ENCODE measurements around the gene AHDC1. TPM values are rescaled to one million over a fixed set of nuclear protein-coding genes. Genes with fewer than 3 reads are reported as not detected.

The AHDC1 gene
- total RNA-seq, 2 experiments from 2014 or later, result 26.3 to 27.6 TPM

DNA sequence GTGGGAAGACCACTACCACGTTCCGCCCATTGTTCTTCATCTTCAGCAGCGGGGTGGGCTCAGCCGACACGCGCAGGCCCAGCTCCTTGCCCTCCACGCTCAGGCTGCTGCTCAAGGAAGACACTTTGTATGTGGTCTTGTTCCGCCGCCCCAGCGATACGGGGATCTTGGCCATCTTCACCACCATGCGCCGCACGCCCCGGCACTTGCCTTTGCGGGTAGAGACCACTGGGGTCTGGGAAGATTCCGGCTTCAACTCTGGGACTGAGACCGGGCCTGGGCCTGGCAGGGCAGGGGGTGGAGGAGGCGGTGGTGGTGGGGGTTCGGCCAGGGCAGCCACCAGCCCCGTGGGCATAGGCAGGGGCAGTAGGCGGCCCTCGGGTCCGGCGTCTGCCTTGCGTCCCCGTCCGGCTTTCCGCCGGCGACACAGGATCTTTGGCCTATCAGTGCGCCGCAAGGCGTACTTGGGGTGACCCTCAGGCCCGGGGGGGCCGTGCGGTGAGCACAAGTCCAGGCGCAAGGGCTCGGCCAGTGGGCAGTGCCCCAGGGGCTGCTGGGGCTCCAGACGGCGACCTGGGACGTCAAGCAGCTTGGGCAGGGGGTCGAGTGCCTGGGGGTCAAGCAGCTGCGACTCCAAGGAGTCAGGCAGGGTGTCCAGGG is 53.3 kb downstream of the AHDC1 start:
- Mint-ChIP-seq H3K27me3 (no peaks in the 10 kb centered on the region), H3K4me1 (ENCODE audit: low read depth) (peaks cover 2% of the 10 kb centered on the region), H3K27ac (no peak overlapping the region), H3K9me3 (no peaks in the 10 kb centered on the region), H3K36me3 (ENCODE audit: low read depth) (peaks cover 3% of the 10 kb centered on the region), H3K4me3 (no peak overlapping the region)
- TF ChIP-seq, protein P1, sequence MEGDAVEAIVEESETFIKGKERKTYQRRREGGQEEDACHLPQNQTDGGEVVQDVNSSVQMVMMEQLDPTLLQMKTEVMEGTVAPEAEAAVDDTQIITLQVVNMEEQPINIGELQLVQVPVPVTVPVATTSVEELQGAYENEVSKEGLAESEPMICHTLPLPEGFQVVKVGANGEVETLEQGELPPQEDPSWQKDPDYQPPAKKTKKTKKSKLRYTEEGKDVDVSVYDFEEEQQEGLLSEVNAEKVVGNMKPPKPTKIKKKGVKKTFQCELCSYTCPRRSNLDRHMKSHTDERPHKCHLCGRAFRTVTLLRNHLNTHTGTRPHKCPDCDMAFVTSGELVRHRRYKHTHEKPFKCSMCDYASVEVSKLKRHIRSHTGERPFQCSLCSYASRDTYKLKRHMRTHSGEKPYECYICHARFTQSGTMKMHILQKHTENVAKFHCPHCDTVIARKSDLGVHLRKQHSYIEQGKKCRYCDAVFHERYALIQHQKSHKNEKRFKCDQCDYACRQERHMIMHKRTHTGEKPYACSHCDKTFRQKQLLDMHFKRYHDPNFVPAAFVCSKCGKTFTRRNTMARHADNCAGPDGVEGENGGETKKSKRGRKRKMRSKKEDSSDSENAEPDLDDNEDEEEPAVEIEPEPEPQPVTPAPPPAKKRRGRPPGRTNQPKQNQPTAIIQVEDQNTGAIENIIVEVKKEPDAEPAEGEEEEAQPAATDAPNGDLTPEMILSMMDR (IDR thresholded peaks at IDR 0.05), result no peak
- intact Hi-C loops (cut with micrococcal nuclease), result no loop called here
- DNase-seq (no peak), ATAC-seq (no peak)
- ChIA-PET CTCF (interaction anchor here (10.6 kb wide), 1 partner anchor 20 kb away, joined by 178 read pairs; no protein-coding TSS in a partner anchor), POLR2A (no interaction called here)

DNA sequence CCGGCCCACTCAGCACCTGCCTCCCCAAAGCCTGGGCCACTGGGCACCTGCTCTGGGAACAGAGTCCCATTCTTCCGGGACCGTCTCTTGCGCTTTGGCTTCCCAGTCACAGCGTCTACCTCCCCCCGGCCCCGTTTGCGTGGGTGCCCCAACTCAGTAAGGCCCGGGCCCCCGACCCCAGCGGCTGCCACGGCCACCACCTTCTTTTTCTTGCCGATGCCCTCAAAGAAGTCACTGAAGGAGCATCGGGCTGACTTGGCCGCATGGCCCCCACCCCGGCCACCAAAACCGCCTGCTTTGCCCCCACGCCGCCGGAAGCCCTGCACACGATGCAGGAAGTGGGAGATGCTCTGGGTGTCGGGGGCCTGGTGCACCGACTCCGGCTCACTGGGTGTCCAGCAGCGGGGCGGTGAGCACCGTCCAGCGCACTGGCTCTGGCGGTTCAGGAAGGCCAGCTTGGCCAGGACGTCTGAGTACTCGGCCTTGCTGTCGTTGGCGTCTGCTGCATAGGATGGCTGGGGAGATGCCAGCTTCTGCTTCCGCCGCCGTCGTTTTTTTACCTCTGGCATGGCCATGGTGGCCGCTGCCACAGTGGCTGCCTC is 54.0 kb downstream of the AHDC1 start:
- CTCF ChIA-PET, result interaction anchor here (10.6 kb wide), 1 partner anchor 21 kb away, joined by 178 read pairs; no protein-coding TSS in a partner anchor
- DNase-seq (no peak), ATAC-seq (no peak)
- Mint-ChIP-seq H3K4me3 (no peak overlapping the region), H3K27ac (no peak overlapping the region), H3K4me1 (ENCODE audit: low read depth) (no peaks in the 10 kb centered on the region), H3K9me3 (no peaks in the 10 kb centered on the region), H3K27me3 (no peaks in the 10 kb centered on the region), H3K36me3 (ENCODE audit: low read depth) (peaks cover 3% of the 10 kb centered on the region)
- intact Hi-C loops (cut with micrococcal nuclease), result no loop called here
- TF ChIP-seq, protein P1 (IDR thresholded peaks at IDR 0.05), result no peak
- POLR2A ChIA-PET, result no interaction called here

DNA sequence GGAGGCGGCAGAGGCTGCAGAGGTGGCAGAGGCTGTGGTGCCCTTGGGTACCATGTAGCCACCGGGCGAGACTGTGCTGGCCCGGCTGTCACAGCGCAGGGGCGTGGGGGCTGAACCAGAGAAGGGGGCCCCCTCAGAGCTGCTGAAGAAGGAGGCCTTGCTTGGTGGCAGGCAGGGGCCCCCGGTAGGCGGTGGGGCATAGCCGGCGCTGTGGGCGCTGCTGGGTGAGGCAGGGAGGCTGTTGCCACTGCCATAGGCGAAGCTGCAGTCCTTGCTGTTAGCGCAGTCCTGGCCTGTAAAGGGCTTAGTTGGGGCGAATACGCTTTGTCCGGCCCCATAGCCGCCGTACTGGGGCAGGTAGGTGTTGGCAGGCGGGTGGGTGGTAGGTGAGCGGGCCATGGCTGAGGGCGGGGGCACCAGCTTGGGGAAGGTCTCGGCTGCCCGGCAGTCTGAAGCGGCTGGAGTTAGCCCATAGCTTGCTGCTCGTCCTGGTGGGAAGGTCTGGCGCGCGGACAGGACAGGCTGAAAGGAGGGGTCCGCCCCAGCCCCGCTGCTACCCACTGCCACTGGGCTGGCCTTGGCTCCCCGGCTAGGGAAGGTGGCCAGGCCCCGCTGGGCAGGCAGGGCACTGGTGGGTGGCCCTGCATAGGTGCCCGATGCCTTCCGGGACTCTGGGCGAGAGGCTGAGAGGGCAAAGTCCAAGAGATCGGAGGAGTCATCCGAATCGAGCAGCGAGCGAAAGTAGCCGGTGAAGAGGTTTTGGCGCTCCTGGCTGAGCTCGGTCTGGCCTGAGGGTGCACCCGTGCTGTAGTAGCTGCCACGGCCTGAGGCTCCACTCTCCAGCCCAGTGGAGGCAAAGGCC is 54.9 kb downstream of the AHDC1 start:
- intact Hi-C loops (cut with micrococcal nuclease), result no loop called here
- no peaks in the 10 kb centered on the region for H3K4me1 Mint-ChIP-seq (ENCODE audit: low read depth)
- H3K27ac Mint-ChIP-seq, result no peak overlapping the region
- no peak for DNase-seq
- peaks cover 3% of the 10 kb centered on the region for H3K36me3 Mint-ChIP-seq (ENCODE audit: low read depth)
- H3K4me3 Mint-ChIP-seq, result no peak overlapping the region
- no peak for ATAC-seq
- H3K9me3 Mint-ChIP-seq, result no peaks in the 10 kb centered on the region
- H3K27me3 Mint-ChIP-seq, result no peaks in the 10 kb centered on the region
- TF ChIP-seq, protein P1 (IDR thresholded peaks at IDR 0.05), result no peak
- ChIA-PET POLR2A (no interaction called here), CTCF (interaction anchor here (1.1 kb wide), 1 partner anchor 120 kb away, joined by 3 read pairs; no protein-coding TSS in a partner anchor)

DNA sequence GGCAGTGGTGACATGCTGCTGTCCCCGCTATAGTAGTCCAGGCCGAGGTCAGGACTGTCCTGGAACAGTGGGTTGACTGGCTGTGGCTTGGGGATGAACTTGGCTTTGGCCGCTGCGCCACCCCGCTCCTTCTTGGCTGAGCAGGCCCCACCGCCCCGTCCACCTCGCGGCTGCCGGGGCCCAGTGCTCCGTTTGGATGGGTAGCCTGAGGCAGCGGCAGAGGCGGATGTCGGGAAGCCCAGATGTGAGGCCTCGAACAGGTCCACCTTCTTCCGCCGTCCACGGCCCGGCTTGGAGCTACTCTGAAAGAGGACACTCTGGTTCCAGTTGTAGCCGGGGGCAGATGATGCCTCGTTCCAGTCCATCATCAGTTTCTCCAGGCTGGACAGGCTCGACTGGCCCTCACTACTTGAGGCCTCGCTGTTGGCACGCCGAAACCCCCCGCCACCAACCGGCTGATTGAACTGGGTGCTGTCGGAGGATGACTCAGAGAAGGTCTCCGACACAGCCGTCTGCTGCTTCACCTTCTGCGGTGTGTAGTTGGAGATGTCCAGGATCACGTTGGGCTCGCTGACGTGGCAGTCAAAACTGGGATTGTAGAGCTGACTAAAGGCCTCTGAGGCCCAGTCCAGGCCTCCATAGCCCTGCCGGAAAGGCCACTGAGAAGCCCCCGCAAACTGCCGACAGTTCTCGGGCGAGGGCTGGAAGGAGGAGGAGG is 55.6 kb downstream of the AHDC1 start:
- Mint-ChIP-seq H3K36me3 (ENCODE audit: low read depth) (peaks cover 3% of the 10 kb centered on the region), H3K9me3 (no peaks in the 10 kb centered on the region), H3K27me3 (no peaks in the 10 kb centered on the region), H3K27ac (no peak overlapping the region), H3K4me3 (no peak overlapping the region), H3K4me1 (ENCODE audit: low read depth) (peaks cover 2% of the 10 kb centered on the region)
- no peak for DNase-seq
- intact Hi-C loops (cut with micrococcal nuclease), result no loop called here
- TF ChIP-seq, protein P1 (IDR thresholded peaks at IDR 0.05), result no peak
- ChIA-PET POLR2A (no interaction called here), CTCF (interaction anchor here (1.1 to 3.0 kb wide), 2 partner anchors 8 to 121 kb away, joined by 3 to 16 read pairs; no protein-coding TSS in a partner anchor)
- ATAC-seq, result no peak

All from activated CD8-positive, alpha-beta T cell treated with anti-CD3 and anti-CD28 coated beads for 36 hours (primary cell).